Measurements from ENCODE around the gene ORM2. TPM values are rescaled to one million over a fixed set of nuclear protein-coding genes. Genes with fewer than 3 reads are reported as not detected.
A peak's percentile ranks its signal among the peaks of the same experiment; 100 is the strongest.

The ORM2 gene
- total RNA-seq, 2 donors from 2014 or later: not detected

DNA sequence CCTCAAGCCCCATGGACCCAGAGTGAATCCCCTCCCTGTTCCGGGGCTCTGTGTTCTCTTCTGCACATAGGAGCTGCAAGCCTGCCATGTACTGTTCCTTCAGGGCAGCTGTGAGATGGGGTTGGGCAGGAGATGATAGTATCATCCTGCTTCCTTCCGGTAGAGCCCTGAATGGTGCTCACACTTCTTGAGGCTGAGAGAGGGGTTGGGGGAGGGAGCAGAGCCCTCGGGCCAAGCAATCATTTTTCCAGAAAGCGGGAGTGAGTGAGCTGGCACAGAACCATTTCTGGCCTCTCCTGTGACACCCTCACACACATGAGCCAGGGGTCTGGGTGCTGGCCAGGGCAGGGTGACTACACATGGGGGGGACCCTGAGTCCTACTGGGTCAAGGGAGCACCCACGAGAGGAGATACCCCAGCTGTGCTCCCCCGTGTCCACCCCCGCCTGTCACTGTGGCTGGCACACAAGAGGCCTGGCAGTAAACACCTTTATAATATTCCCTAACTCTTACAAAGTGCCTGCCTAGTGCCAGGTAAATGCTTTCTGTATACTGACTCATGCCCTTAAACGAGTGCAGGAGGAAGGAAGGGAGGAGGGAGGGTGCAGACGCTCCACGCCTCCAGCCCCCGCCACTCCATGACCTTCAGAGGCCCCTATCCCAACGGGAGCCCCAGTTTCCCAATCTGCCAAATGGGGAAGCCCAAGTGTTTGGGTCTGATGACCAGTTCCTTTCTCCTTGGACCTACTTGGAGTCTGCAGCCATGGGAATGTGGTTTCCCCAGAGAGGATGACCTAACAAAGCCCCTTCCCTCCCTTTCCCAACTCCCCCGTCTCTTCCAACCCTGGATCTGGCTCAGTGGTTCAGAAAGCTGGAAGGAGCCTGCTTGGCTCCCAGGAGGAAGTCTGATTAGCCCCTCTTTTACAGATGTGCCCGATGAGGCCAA is 42.6 kb downstream of the ORM2 start:
- DNase-seq: peak in 1 of 2 donors; percentile 42
- peak; percentile 23 for ATAC-seq
- intact Hi-C loops (cut with DNase I, micrococcal nuclease): no loop called here

GRCh38 chr9:114372921-114373448 is 43.3 kb downstream of the ORM2 start:
- intact Hi-C loops (cut with DNase I, micrococcal nuclease): no loop called here
- DNase-seq: peak; percentile 69 to 74
- peak; percentile 64 for ATAC-seq

DNA sequence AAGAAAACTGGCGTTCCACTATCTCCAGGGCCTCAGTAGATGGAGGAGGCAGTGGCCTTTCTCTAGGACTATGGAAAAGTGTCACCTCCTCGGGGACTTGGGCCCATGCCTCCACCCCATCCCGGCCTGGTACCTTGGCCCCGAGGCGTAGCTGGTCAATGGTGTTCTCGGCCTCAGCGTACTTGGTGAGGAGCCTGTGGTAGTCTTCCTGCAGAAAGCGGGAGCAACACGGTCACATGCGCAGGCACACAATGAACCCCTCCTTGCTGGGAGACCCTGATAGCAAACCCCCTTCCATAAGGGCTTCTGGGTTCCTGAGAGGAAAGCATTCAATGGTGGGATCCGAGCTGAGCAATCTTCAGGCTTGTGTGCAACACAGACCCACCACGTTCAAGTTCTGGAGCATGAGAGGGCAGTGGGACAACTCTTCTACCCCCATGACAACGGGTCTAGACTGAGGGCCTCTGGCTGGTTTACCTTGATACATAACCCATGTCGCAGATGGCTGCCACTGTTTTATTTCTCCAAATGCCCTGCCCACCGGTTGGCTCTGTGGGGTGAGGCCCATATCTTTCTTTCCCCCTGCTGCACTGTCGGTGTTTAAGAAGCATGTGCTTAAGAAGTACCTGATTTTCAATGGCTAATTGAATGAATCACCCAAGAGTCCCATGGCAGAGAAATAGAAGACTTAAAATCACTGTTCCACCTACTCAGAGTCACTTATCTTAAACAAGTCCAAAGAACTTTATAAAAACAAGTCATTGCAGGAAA is 44.5 kb downstream of the ORM2 start:
- intact Hi-C loops (cut with DNase I, micrococcal nuclease): no loop called here
- DNase-seq (peak in 1 of 2 donors; percentile 16), ATAC-seq (no peak)

- DNase-seq (peak in 1 of 2 donors; percentile 13), ATAC-seq (no peak)
- intact Hi-C loops (cut with DNase I, micrococcal nuclease): no loop called here
Observed at GRCh38 chr9:114374936-114375335, 45.3 kb downstream of the ORM2 start.

GRCh38 chr9:114375386-114376175 is 45.9 kb downstream of the ORM2 start:
- intact Hi-C loops (cut with DNase I, micrococcal nuclease): no loop called here
- DNase-seq: no peak
- ATAC-seq: no peak

DNA sequence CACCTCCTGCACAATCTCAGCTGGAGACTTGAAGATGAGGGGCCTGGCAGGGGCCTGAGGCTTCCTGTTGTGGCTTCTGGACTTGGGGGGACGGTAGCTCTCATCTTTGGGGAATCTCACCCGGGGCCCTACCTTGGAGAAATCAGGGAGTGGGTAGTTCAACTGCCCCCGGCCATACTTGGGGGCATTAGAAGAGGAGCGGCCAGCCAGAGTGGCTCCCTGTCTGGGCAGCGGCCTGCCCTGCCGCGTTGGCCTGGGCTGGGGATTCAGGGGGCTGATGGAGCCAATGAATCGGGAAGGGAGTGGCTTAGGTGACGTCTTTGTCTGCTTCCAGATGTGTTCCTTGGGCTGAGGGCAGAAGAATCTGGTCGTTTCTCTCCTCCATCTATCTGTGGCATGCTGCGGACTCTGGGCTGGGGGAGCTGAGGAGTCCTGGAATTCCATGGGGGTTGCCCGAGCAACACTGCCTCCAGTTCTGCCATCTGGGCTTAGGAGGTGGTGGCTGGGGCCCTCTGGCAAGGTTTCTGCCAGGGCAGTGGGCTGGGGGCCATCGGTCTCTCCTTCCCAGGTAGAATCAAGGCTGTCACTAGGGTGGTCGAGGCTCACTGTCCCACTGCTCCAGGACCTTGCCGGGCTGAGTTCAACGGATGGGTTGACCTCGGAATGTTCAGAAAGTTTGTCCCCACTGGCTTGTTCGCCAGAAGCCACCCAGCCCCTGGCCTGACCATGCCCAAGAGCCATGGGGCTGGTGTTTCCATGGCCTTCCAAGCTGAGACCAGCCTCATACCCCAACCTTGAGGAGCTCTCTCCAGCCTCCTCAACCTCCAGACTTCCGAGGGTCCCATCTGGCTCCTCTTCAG is 47.1 kb downstream of the ORM2 start:
- intact Hi-C loops (cut with DNase I, micrococcal nuclease): no loop called here
- ATAC-seq: no peak
- DNase-seq: peak in 1 of 2 donors; percentile 19

GRCh38 chr9:114378016-114378415 is 48.3 kb downstream of the ORM2 start:
- DNase-seq (no peak), ATAC-seq (no peak)
- intact Hi-C loops (cut with DNase I, micrococcal nuclease): no loop called here

DNA sequence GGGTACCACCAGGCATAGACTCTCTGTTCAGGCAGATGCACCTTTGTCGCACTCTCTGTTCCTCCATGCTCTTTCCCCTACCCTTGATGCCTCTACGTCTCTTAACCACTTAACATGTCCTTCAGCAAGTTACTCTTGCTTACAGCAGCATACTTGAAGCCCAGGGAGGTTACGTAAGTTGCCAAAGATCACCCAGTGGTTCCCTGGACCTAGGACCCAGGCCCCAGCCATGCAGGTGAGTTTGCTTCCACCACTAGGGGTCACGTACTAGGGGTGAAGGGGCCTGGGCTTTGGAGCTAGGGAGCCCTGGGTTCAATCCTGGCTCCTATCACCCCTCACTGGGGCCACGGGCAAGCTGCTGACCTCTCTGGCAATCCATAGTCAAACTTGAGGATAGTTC is 49.2 kb downstream of the ORM2 start:
- peak in 1 of 2 donors; percentile 15 for DNase-seq
- intact Hi-C loops (cut with DNase I, micrococcal nuclease): no loop called here
- no peak for ATAC-seq

Other genes starting within 250 kb of the ORM2 start
- gene KIF12, start 230.6 kb upstream of the ORM2 start, total RNA-seq: 10 to 100 TPM; 19.5 to 27.9 TPM
- gene COL27A1, start 174.3 kb upstream of the ORM2 start, total RNA-seq: 1 to 10 TPM; 2.7 to 3.7 TPM
- gene ORM1, start 6.8 kb upstream of the ORM2 start, total RNA-seq: not detected
- 10 to 100 TPM; 32.4 to 35.9 TPM for gene AKNA, start 58.1 kb downstream of the ORM2 start, total RNA-seq
- gene WHRN, start 175.6 kb downstream of the ORM2 start, total RNA-seq: 1 to 10 TPM; 6.1 to 7.0 TPM